Measurements from ENCODE around the gene GLYR1.

Gene GLYR1

GRCh38 chr16:4805231-4805630 is 41.9 kb downstream of the GLYR1 start:
- DNase-seq (ENCODE audit: low read depth): no peak

GRCh38 chr16:4803898-4804762 is 43.0 kb downstream of the GLYR1 start:
- DNase-seq (ENCODE audit: low read depth): no peak

DNA sequence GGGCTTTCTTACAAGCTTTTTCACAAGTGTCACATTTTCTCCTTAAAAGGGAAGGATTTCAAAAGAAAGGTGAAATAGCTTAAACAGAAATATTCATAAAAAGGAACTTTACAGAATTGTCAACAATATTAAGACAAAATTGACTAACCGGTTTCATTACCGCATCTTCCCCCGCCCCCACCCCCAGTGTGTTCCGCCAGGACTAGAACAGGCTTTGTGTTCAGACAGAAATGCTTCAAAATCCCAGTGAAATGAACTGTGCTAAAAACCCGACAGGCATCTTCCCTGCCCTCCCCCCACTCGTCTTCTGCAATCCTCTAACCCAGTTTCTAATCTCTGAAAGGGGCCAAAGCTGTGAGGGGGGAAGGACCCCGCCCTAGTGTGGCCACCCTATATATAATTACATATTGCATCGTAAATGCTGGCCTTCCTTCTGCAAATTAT is 43.7 kb downstream of the GLYR1 start:
- DNase-seq (ENCODE audit: low read depth): no peak

DNA sequence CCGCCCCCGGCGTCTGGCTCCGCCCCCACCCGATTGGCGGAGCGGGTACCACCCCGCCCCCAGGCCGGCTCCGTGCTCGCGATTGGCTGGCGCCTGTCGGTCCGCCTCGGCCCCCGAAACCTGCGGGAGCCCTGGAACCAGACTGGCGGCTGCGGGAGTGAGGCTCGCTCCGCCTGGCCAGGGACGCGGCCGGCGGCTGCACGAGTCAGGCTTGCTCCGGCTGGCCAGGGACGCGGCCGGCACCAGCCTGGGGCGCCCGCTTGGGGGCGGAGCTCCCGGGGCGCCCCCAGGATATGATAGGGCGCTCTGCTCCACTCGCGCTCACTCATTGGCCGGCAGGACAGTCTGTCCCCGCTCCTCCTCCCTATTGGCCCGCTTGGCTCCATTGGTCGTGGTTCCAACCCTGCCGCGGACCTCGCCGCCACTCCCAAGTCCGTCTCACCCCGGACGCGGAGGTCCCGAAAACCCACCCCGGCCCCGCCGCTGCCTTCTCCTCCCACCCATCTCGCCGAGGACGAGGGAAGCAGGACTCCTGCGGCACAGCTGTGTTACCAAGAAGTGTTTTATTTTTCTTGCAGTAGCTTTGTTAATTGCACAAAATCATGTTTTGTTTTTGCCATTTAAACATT is 44.3 kb downstream of the GLYR1 start:
- peak; percentile 68 for DNase-seq (ENCODE audit: low read depth)

GRCh38 chr16:4801962-4802658 is 45.0 kb downstream of the GLYR1 start, which contains the start of gene ROGDI:
Gene ROGDI (minus strand): TSS chr16:4802633. CDS start chr16:4802571, 62 bp downstream.
- no peak for DNase-seq (ENCODE audit: low read depth)

DNA sequence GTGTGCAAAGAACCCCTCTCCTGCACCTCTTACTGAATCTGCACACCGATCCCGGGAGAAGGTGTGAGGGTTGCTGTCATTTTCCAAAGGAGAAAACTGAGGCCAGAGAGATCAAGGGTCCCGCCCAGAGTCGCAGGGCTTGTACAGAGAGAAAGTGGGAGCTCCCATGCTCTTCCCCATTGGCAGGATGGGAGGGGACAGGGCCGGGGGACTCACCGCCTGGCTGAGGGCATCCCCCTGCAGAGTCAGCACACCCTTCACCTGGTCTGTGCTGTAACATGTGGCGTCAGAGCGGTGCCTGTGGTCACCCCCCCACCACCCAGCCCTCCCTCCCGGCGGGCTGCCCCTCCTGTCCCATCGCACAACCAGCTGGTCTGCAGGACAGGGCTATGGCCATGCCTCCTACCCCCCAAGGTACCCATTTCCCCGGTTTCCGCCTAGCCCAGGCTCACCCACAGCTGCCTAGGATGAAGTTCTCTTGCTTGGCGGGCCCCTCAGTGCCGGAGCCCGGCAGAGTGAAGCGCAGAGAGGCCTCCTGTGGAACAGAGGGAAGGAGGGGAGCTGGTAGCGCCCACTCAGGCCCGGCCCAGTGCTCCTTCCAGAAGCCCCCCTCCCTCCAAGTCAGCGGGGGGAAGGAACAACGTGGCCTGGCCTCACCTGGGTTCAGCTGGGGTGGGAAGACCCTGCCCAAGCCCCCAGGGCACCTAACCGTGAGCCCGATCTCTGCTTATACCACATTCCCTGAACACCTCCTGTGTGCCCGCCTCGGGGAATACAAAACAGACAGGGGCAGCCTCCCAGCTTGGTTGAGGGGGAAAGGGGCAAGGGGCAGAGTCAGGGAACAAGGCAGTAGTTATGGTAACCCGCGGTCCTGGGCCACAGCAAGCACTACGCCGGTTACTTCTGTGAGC is 45.8 kb downstream of the GLYR1 start:
- DNase-seq (ENCODE audit: low read depth): no peak

DNA sequence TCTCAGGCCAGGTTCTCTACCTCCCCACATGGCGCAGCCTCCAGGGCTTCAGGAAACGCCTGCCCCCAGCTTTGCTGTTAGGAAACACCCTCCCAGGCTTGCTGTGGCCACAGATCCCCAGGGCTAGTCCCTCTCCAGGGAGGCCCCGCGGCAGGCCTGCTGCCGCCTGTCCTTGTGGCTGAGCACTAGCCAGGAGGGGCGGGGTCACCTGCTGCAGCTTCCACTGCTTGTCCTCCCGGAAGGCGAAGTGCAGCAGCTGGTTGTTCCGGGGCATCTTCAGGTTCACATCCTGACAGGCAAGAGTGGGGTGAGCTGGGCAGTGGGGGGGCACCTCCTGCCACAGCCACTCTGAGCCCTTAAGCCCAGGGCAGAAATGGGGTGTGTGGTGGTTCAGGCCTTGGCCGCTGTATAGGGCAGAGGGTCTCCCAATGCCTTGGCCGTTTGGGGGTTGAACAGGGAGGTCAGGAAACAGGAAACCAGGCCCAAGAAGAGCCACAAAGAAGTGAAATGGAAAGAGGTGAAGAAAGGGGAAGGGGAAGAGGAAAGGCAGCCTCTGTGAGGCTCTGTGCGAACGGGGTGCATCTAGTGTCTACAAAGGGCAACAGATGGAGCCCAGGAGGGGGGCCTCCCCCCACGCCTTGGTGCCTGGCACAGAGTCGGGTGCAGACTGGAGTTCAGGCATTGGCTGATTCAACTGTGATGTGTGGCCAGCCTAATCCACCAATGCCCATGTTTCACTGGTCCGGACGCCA is 46.6 kb downstream of the GLYR1 start:
- DNase-seq (ENCODE audit: low read depth): no peak

- DNase-seq (ENCODE audit: low read depth): no peak
Measured at GRCh38 chr16:4799171-4799855, 47.8 kb downstream of the GLYR1 start.

GRCh38 chr16:4798456-4798855 is 48.6 kb downstream of the GLYR1 start:
- no peak for DNase-seq (ENCODE audit: low read depth)

DNA sequence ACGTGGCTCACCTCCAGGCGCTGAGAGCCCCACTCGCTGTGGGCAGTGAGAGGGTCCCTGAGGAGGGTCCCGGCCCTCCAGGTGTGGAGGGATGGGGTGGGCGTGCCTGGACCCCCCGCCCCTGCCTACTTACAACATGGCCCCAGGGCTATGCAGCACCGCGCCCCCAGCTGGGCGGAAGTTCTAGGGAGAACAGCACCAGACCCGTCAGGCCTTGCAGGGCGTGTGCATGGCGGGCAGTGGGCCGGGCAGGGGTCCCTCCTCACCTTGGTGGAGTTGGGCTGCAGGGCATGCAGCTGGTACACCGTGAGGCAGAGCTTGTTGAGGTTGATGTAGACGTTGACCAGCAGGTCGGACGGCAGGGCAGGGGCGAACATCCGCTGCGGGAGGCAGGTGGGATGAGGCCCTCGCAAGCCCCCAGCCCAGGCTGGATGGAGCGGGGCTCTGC is 49.3 kb downstream of the GLYR1 start:
- no peak for DNase-seq (ENCODE audit: low read depth)

DNA sequence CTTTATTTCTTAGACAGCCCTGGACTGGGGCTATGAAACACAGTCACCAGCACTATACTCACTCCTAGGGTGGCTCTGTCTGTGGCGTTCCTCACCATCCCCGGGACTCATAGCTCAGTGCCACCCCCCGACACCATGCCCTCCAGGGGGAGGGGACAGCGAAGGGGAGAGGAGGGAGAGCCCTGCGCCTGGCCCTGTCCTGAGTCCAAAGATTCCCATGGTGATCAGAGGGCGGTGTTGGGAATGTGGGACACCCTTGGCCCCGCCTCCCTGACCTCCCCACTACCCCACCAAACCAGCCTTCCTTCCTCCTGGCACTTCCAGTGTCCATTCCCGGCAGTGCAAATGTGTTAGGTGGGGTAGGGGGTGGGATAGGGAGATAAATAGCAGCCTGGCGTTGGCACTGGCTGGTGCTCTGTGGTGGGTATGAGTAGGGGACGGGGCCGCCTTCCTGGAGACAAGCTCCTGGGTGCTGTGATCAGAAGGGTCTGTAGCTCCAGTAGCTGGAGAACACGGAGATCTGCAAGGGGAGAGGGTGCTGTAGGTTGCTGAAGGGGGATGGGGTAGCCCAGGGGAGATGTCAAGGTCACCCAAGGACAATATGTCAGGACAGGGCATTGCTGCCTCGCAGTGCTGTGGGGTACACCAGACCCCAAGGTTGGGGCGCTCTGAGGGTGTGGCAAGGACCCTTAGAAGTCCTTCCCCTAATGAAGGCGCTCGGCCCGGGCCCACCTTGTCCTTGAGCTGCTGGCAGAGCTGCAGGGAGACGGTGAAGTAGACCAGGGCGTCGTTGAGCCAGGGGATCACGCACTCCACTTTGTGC is 49.9 kb downstream of the GLYR1 start:
- no peak for DNase-seq (ENCODE audit: low read depth)

DNA sequence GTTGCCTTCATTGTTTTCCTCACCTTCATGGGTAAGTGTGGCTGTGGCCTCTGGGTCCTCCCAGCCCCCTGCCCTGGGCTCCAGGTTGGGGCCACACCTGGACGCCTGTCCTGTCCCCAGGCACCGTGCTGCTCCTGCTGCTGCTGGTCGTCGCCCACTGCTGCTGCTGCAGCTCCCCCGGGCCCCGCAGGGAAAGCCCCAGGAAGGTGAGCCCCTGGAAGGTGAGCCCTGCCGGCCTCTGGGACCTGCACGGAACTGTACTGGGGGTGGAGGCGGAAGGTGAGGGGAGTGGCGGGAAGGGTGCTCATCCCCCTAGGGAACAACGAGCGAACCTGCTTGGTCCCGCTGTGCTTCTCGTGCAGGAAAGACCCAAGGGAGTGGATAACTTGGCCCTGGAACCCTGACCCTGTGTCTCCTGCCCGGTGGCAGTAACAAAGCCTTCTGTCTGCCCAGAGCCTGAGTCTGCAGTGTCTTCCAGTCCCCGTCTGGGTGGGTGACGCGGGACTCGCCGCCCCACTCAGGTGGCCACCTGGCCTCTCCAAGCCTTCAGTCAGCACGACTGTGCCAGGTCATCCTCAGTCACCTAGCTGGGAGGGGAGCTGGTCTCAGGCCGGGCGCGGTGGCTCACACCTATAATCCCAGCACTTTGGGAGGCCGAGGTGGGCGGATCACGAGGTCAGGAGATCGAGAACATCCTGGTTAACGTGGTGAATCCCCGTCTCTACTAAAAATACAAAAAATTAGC is 51.1 kb downstream of the GLYR1 start:
- DNase-seq (ENCODE audit: low read depth): no peak

DNA sequence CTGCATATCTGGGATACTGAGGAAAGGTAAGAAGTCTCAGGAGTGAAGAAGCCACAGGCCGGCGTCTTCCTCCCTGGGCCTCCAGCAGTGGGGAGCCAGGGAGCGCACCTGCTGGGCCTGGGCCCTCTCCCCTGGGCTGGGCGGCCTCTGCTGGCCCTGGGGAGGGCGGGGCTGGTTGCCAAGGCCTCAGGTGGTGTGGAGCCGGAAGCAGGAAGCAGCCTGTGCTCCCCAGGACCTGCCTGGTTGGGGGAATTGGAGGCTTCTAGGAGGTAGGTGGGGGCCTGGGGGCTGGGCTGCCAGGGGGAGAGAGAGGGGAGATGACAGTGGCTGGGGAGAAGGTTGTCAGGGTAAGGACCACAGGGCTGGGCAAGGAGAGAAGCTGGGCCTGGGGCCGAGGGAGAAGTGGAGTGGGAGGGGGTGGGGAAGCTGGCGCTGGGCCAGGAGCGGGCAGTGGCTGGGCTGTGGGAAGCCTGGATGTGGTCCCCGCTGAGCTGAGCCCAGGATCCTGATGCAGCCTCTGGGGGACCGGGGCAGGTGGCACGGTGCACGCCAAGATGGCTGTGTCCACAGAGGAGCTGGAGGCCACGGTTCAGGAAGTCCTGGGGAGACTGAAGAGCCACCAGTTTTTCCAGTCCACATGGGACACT is 51.8 kb downstream of the GLYR1 start, which contains the start of gene SMIM22:
SMIM22 (plus strand) TSS at position 189 of the 647 bp plus-strand sequence; CDS start at position 555, 366 bp downstream.
- no peak for DNase-seq (ENCODE audit: low read depth)

DNA sequence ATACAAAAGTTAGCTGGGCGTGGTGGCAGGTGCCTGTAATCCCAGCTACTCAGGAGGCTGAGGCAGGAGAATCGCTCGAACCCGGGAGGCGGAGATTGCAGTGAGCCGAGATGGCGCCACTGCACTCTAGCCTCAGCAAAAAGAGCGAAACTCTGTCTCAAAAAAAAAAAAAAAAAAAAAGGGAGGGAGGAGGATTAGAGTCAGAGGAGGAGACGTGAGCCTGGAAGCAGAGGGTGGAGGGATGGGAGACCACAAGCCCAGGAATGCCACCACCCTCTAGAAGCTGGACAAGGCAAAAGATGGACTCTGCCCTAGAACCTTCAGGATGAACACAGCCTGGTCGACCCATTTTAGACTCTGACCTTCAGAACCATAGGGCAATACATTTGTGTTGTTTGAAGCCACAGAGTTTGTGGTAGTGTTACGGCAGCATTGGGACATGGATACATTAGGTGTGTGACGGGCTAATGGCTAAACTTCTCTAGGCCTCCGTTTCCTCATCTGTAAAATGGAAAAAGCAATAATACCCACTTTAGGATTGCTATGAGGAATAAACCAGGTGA is 54.1 kb downstream of the GLYR1 start:
- DNase-seq (ENCODE audit: low read depth): no peak

DNA sequence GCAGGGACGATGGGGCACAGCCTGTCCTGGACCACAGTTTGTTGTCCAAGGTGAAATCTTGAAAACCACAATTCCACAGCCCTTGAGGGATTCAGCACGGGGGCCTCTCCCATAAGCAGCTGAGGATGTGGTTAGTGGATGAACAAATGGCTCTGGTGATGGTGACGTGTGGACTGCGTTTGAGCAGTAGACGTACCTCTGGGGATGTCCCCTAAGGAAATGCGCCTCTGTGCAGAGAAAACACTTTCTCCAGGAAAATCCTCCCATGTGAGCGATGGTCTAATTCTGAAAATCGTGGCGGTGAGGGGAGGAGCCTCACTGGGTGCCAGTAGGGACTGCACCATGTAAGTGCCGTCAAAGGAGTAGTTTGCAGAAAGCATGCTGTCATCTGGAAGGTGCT is 56.2 kb downstream of the GLYR1 start:
- DNase-seq (ENCODE audit: low read depth): no peak

DNA sequence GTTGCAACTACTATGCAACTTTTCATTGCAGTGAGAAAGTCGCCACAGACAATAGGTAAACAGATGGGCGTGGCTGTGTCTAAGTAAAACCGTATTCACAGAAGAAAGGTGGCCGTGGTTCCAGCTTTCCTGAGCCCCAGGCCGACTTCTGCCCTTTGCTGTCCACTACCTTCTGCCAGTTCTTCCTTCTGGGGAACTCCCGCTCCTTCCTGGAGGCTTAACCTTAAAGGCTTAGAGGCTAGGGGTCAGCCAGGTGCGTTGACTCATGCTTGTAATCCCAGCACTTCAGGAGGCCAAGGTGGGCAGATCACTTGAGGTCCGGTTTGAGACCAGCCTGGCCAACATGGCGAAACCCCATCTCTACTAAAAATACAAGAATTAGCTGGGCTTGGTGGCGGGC is 56.8 kb downstream of the GLYR1 start:
- no peak for DNase-seq (ENCODE audit: low read depth)

GRCh38 chr16:4788910-4789309 is 58.2 kb downstream of the GLYR1 start:
- no peak for DNase-seq (ENCODE audit: low read depth)

DNA sequence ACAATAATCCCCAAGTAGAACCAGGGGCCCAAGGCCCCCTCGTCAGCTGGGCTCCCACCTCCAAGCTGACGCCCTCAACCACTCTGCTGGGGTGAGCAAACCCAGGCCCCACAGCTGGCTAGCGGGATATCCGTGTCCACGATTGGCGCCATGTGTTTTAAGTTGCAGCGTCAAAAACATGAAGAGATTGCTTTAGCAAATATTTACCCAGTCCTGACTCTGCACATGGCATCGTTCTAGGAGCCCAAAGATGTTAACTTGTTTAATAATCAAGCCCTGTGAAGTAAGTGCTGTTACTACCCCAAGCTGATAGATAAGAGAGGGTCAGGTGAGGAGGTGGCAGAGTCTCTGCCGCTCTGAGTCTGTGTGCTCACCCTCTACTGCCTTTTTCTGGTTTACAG is 58.6 kb downstream of the GLYR1 start:
- no peak for DNase-seq (ENCODE audit: low read depth)

All from HS-27A (cell line).